Osteoblast (primary cell): Measurements from ENCODE around the gene LMF2. TPM values are rescaled to one million over a fixed set of nuclear protein-coding genes. Genes with fewer than 3 reads are reported as not detected.
A peak's percentile ranks its signal among the peaks of the same experiment; 100 is the strongest.

ENCODE experiments used
- DNase-seq: peaks from one replicate; pipeline ENCODE4 v3.0.0; 2011; ENCODE audit warnings: low spot score, mixed read lengths; ENCODE audit not compliant: insufficient read length; ENCODE audit errors: missing footprints
- H2AFZ ChIP-seq: 2 replicates; pipeline ENCODE4 v1.6.0; 2011; ENCODE audit warnings: mild to moderate bottlenecking, low read length
- H3K27ac ChIP-seq: 2 replicates; pipeline ENCODE4 v1.5.1; 2011; ENCODE audit warnings: mild to moderate bottlenecking, low read depth, low read length, moderate library complexity
- H3K27me3 ChIP-seq: 2 replicates; pipeline ENCODE4 v1.6.0; 2012; ENCODE audit warnings: mild to moderate bottlenecking, control low read depth, inconsistent platforms, low read length, moderate library complexity; ENCODE audit not compliant: insufficient read depth
- H3K36me3 ChIP-seq: 2 replicates; pipeline ENCODE4 v1.5.1; 2011; ENCODE audit warnings: mild to moderate bottlenecking, low read length, control low read depth, moderate library complexity; ENCODE audit not compliant: insufficient read depth
- H3K4me1 ChIP-seq: 2 replicates; pipeline ENCODE4 v1.5.1; 2011; ENCODE audit warnings: mild to moderate bottlenecking, low read length, control low read depth, moderate library complexity; ENCODE audit not compliant: insufficient read depth
- H3K4me2 ChIP-seq: 2 replicates; pipeline ENCODE4 v1.6.0; 2011; ENCODE audit warnings: mild to moderate bottlenecking, low read length; ENCODE audit not compliant: insufficient read depth
- H3K4me3 ChIP-seq: fragments of 200-600 bp; sonication (generic); 3 replicates; pipeline ENCODE4 v1.5.1; 2012; ENCODE audit warnings: mild to moderate bottlenecking, low read length, inconsistent platforms; ENCODE audit not compliant: insufficient read depth
- H3K79me2 ChIP-seq: 2 replicates; pipeline ENCODE4 v1.6.0; 2012; ENCODE audit warnings: mild to moderate bottlenecking, low read length, control low read depth, inconsistent platforms; ENCODE audit not compliant: insufficient read depth
- H3K9me3 ChIP-seq: 2 replicates; pipeline ENCODE4 v1.5.1; 2011; ENCODE audit warnings: low read depth, low read length, control low read depth
- H4K20me1 ChIP-seq: 2 replicates; pipeline ENCODE4 v1.6.0; 2012; ENCODE audit warnings: mild to moderate bottlenecking, low read length, control low read depth; ENCODE audit not compliant: insufficient read depth
- CTCF ChIP-seq: IDR thresholded peaks from 2 replicates; pipeline ENCODE4 v1.5.1; 2011; ENCODE audit warnings: mild to moderate bottlenecking, low read depth, low read length, moderate library complexity; ENCODE audit errors: extremely low read depth
- total RNA-seq: library from RNA; depleted of rRNA; stranded (reverse); fragments of >200 nt; gene quantifications from 2 replicates; pipeline ENCODE4 v1.2.3, GENCODE V29; 2012

LMF2 gene
- total RNA-seq, 1 donor, result 56.8 TPM

GRCh38 chr22:50502096-50502495 is 5.4 kb downstream of the LMF2 start:
- H3K9me3 ChIP-seq, result no peaks in the 10 kb centered on the region
- peak; percentile 52 for DNase-seq
- no peak overlapping the region for H3K4me2 ChIP-seq
- H3K36me3 ChIP-seq, result peaks cover 17% of the 10 kb centered on the region
- no peaks in the 10 kb centered on the region for H3K27me3 ChIP-seq
- no peak overlapping the region for H2AFZ ChIP-seq
- peaks cover 4% of the 10 kb centered on the region for H3K4me1 ChIP-seq
- H3K79me2 ChIP-seq, result peaks cover 24% of the 10 kb centered on the region
- H3K27ac ChIP-seq, result no peak overlapping the region
- TF ChIP-seq CTCF, result no peak
- peaks cover 14% of the 10 kb centered on the region for H4K20me1 ChIP-seq
- H3K4me3 ChIP-seq, result no peak overlapping the region

GRCh38 chr22:50500452-50500851 is 7.0 kb downstream of the LMF2 start:
- no peaks in the 10 kb centered on the region for H3K27me3 ChIP-seq
- peaks cover 10% of the 10 kb centered on the region for H4K20me1 ChIP-seq
- no peak overlapping the region for H2AFZ ChIP-seq
- no peak overlapping the region for H3K4me3 ChIP-seq
- H3K9me3 ChIP-seq, result no peaks in the 10 kb centered on the region
- H3K27ac ChIP-seq, result no peak overlapping the region
- H3K36me3 ChIP-seq, result peaks cover 17% of the 10 kb centered on the region
- H3K79me2 ChIP-seq, result peaks cover 7% of the 10 kb centered on the region
- peak; percentile 43 for DNase-seq
- TF ChIP-seq CTCF, result no peak
- H3K4me2 ChIP-seq, result no peak overlapping the region
- H3K4me1 ChIP-seq, result no peaks in the 10 kb centered on the region

- Histone ChIP-seq H3K36me3 (peaks cover 10% of the 10 kb centered on the region), H3K27ac (no peak overlapping the region), H3K4me1 (no peaks in the 10 kb centered on the region), H3K4me3 (no peak overlapping the region), H3K4me2 (peak overlapping the region; percentile 7), H3K27me3 (no peaks in the 10 kb centered on the region), H4K20me1 (peaks cover 7% of the 10 kb centered on the region), H2AFZ (no peak overlapping the region), H3K9me3 (no peaks in the 10 kb centered on the region), H3K79me2 (no peaks in the 10 kb centered on the region)
- peak; percentile 73 for TF ChIP-seq CTCF
- peak; percentile 93 for DNase-seq
Observed at GRCh38 chr22:50498322-50498890, 9.1 kb downstream of the LMF2 start.

- no peak overlapping the region for H3K4me2 ChIP-seq
- H2AFZ ChIP-seq, result no peak overlapping the region
- H3K4me1 ChIP-seq, result no peaks in the 10 kb centered on the region
- DNase-seq, result no peak
- no peak overlapping the region for H3K27ac ChIP-seq
- no peaks in the 10 kb centered on the region for H3K79me2 ChIP-seq
- H3K4me3 ChIP-seq, result no peak overlapping the region
- no peak for TF ChIP-seq CTCF
- no peaks in the 10 kb centered on the region for H3K27me3 ChIP-seq
- no peaks in the 10 kb centered on the region for H3K9me3 ChIP-seq
- no peaks in the 10 kb centered on the region for H3K36me3 ChIP-seq
- peaks cover 2% of the 10 kb centered on the region for H4K20me1 ChIP-seq
Observed at GRCh38 chr22:50497093-50497492, 10.4 kb downstream of the LMF2 start.
